CD4-positive, alpha-beta T cell treated with Interleukin-17A for 4 hours (primary cell): ENCODE data around the gene PRRC1.
"Not testable (repeated sequence)": the region's sequence is repeated elsewhere in the genome, so short reads cannot be mapped to it uniquely, and the experiment has no call there.

ENCODE experiments used
- DNase-seq: peaks from one replicate; pipeline ENCODE4 v3.0.0-alpha.2; 2020; ENCODE audit warnings: mixed read lengths

The PRRC1 gene

GRCh38 chr5:127549551-127549950, 32.1 kb downstream of the PRRC1 start:
- DNase-seq = no peak

- DNase-seq = no peak
These were observed 33.4 kb downstream of the PRRC1 start for GRCh38 chr5:127550652-127551409.

- DNase-seq = no peak
These were observed 34.1 kb downstream of the PRRC1 start for GRCh38 chr5:127551410-127552041.

DNA sequence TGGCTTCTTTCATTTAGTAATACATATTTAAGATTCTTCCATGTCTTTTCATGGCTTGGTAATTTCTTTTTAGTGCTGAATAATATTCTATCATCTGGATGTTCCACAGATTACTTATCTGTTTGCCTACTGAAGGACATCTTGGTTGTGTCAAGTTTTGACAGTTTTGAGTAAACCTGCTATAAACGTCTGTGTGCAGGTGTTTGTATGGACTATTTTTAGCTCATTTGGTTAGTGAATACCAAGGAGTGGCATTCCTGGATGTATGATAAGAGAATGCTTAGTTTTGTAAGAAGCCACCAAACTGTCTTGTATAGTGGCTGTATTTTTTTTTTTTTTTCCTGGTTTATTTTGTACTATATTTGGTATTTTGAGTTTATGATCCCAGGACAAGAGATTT, 38.4 kb downstream of the PRRC1 start:
- DNase-seq = no peak

DNA sequence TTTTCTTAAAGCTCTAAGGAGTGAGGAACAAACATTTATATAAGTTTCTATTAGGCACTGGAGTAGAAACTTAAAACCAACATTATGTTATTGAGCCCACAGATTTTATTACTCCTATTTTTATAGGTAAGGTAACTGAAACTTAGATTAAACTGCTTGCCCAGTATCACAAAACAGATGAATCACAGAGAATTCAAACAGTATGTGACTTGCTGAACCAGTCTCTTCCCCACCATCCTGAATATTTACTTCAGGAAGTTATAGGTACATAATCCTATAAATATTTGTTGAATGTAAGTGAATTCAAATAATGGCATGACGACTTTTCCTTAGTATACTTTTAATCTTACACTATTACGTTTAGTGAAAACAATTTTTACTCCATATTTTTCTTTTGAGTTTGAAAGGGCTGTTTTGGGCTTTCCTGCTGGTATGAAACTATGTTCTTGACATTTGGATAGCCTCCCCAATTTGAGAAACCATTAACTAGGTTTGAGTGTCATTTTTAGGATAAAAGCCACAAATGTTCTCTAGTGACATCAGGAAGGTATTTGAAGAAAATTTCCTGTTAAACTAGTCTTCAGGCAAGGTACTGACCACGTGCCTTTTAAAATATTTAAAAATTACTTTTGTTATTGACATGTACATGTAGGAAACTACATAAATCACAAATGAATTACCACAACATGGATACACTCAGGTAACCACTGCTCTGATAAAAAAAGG, 39.3 kb downstream of the PRRC1 start:
- DNase-seq = no peak

- no peak for DNase-seq
These were observed 40.8 kb downstream of the PRRC1 start for GRCh38 chr5:127558273-127558672.

DNA sequence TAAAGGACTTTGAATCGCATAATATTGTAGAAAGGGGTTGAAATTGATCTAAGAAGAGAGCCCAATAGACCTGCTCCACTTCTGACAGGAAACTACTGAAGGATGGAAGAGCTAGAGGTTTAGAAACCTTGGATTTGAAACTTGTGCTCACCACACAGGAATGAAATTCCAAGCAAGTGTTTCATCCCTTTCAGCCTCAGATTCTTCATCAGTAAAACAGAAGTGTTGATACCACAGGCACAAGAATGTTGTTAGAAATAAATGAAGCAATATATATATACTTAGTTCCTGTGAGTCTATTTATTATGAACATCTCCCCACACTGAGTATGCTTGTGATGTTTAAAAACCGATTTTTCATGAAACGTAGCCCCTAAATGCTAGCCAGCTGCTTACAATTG, 43.8 kb downstream of the PRRC1 start:
- DNase-seq = no peak

GRCh38 chr5:127562252-127562651, 44.8 kb downstream of the PRRC1 start:
- DNase-seq = no peak

DNA sequence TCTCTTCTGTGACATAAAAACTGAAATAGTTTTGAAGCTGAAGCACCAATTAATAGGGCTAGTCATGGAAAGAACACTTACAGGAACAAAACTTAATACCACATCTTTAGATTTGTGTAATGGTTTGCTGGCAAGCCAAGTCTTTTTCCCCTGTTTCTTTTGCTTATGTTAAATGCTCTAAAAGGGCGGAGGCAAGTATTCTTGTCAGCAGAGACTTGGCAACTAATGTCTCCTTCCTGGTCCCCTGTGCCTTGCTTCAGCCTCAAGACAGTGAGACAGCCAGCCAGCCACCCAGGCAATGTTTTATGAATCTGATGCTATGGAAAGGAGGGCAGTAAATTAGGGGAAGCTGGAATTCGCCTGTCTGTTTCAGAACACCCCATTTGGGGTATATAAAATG, 45.7 kb downstream of the PRRC1 start:
- DNase-seq = no peak

GRCh38 chr5:127564002-127564769, 46.7 kb downstream of the PRRC1 start:
- DNase-seq = peak; percentile 63

- no peak for DNase-seq
These were observed 48.3 kb downstream of the PRRC1 start for GRCh38 chr5:127565586-127566270.

GRCh38 chr5:127567026-127567768, 49.8 kb downstream of the PRRC1 start:
- DNase-seq = no peak

GRCh38 chr5:127568166-127568565, 50.7 kb downstream of the PRRC1 start:
- no peak for DNase-seq

GRCh38 chr5:127569471-127569870, 52.0 kb downstream of the PRRC1 start:
- not testable (repeated sequence) for DNase-seq

GRCh38 chr5:127571314-127572131, 54.1 kb downstream of the PRRC1 start:
- DNase-seq = no peak

- DNase-seq = no peak
These were observed 55.5 kb downstream of the PRRC1 start for GRCh38 chr5:127572930-127573329.

GRCh38 chr5:127574852-127575679, 57.6 kb downstream of the PRRC1 start:
- DNase-seq = no peak

DNA sequence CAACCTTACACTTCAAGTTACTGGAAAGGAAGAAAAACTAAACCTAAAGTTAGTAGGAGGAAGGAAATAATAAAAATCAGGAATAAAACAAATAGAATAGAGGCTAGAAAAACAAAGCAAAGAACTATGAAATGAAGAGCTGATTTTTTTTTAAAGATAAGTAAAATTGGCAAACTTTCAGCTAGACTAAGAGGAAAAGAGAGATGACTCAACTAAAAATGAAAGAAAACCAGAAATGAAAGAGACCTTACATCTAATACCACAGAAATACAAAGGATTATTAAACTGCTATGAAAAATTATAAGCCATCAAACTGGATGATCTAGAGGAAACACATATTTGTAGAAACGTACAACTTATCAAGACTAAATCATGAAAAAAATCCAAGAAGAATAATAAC, 60.0 kb downstream of the PRRC1 start:
- no peak for DNase-seq

- no peak for DNase-seq
These were observed 63.3 kb downstream of the PRRC1 start for GRCh38 chr5:127580731-127581130.

GRCh38 chr5:127581450-127581849, 64.0 kb downstream of the PRRC1 start:
- DNase-seq = no peak
